ENCODE data around the gene RLN3.
A peak's percentile ranks its signal among the peaks of the same experiment; 100 is the strongest.

RLN3 gene

DNA sequence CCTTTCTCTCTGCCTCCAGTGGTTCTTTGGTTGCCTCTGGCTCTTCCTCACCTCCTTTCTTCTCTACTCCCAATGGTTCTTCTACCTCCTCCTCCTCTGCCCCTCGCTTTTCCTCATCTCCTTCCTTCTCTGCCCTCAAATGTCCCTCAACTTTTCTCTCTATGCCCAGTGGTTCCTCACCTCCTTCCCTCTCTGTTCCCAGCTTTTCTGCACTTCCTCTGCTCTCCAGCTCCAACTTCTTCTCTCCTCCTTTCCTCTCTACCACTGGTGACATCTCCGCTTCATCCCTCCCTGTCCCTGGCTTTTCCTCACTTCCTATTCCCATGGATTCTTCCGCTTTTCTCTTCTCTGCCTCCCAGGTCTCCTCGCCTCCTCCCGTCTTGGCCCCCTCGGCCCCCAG, 26.2 kb downstream of the RLN3 start:
- no peak for DNase-seq (ENCODE audit: low read depth, low spot score)

- DNase-seq (ENCODE audit: low read depth, low spot score), result no peak
Observed at GRCh38 chr19:14054721-14055120, 26.8 kb downstream of the RLN3 start.

GRCh38 chr19:14055396-14055795, 27.4 kb downstream of the RLN3 start:
- no peak for DNase-seq (ENCODE audit: low read depth, low spot score)

- DNase-seq (ENCODE audit: low read depth, low spot score), result no peak
Observed at GRCh38 chr19:14056069-14056666, 28.2 kb downstream of the RLN3 start.

DNA sequence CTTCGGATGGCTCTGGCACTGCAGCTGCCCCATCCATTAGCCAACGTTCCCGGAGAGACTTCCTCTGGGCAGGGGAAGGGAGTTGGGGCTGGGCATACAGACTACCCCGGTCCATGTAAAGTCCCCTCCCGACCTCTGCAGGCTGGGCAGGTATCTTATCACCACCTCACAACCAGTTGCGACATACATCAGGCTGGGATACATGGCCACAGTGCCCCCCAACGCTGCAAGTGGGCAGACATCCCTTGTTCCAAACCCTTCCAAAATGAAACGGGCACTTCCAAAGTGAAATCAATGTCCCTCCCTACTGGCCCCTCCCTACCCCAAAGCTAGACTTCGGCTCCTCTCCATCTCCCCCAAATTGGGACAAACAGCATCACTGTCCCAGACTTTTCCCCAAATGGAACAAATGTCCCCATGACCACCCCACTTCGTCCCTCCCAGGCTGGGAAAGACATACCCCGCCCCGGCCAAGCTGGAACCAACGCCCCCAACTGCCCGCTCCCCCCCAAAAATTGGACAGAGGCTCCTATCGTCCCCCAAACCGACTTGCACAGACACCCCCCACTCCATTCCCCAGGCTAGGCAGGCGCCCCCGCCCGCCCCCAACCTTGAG, 28.9 kb downstream of the RLN3 start:
- DNase-seq (ENCODE audit: low read depth, low spot score), result no peak

DNA sequence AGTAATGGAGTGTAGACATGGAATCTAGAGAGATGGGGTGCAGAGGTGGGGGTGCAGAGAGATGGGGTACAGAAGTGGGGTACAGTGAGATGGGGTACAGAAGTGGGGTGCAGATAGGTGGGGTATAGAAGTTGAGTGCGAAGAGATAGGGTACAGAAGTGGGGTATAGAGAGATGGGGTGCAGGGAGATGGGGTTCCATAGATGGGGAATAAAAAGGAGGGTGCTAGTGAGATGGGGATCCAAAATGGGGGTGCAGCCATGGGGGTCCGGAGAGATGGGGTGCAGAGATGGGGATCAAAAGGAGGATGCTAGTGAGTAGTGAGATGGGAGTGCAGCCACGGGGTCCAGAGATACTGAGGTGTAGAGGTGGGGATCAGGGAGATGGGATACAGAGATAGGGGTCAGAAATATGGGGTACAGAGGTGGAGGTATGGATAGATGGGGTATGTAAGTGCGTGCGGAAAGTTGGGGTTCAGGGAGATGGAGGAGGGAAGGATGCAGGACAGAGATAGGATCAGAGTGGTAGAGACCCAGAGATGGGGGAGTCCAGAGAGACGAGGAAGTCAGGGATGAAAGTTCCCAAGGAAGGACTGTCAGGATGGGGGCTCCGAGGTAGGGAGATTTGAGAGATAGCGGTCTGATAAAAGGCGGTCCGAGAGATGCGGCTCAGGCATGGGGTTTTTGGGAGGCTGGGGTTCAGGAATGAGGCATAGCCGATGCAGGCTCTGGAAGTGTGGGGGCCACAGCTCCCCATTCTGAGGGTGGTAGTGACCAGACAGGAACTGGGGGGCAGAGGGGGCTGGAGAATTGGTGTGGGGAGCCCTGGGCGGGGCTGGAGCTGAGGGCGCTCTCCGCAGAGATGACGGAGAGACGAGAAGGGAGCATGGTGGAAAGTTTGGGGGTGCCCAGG, 30.5 kb downstream of the RLN3 start:
- DNase-seq (ENCODE audit: low read depth, low spot score), result no peak

DNA sequence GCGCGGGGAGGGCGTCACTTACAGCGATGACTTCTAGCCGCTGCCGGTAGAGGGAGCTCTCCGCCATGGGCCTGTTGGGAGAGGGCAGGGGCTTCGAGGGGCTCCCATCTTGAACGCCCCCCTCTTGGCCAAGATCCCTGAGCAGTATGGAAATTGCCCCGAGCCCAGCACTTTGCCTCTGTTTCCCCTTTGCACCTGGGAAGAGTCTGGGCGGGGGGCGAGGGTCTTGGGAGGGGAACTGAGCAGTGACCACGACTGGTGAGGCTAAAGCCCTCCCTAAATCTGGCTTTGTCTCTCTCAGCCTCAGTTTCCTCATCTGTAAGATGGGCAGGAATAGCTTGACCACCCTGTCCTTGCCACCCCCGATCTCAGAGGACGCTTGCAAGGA, 31.1 kb downstream of the RLN3 start:
- DNase-seq (ENCODE audit: low read depth, low spot score), result no peak

- no peak for DNase-seq (ENCODE audit: low read depth, low spot score)
Observed at GRCh38 chr19:14059652-14060155, 31.8 kb downstream of the RLN3 start.

- no peak for DNase-seq (ENCODE audit: low read depth, low spot score)
Observed at GRCh38 chr19:14061081-14061749, 33.3 kb downstream of the RLN3 start.

GRCh38 chr19:14061751-14062557, 34.0 kb downstream of the RLN3 start, which contains the start of gene PALM3:
Gene PALM3 (minus strand): TSS chr19:14062076. CDS start chr19:14061980, 96 bp downstream.
- DNase-seq (ENCODE audit: low read depth, low spot score), result no peak

DNA sequence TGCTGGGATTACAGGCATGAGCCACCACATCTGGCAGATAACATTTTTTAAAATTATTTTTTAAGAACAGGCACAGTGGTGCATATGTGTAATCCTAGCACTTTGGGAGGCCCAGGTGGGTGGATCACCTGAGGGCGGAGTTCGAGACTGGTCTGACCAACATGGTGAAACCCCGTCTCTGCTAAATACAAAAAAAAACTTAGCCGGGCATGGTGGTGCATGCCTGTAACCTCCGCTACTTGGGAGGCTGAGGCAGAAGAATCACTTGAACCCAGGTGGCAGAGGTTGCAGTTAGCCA, 34.6 kb downstream of the RLN3 start:
- DNase-seq (ENCODE audit: low read depth, low spot score), result no peak

- DNase-seq (ENCODE audit: low read depth, low spot score), result no peak
Observed at GRCh38 chr19:14063105-14063504, 35.2 kb downstream of the RLN3 start.

- no peak for DNase-seq (ENCODE audit: low read depth, low spot score)
Observed at GRCh38 chr19:14066134-14066533, 38.2 kb downstream of the RLN3 start.

DNA sequence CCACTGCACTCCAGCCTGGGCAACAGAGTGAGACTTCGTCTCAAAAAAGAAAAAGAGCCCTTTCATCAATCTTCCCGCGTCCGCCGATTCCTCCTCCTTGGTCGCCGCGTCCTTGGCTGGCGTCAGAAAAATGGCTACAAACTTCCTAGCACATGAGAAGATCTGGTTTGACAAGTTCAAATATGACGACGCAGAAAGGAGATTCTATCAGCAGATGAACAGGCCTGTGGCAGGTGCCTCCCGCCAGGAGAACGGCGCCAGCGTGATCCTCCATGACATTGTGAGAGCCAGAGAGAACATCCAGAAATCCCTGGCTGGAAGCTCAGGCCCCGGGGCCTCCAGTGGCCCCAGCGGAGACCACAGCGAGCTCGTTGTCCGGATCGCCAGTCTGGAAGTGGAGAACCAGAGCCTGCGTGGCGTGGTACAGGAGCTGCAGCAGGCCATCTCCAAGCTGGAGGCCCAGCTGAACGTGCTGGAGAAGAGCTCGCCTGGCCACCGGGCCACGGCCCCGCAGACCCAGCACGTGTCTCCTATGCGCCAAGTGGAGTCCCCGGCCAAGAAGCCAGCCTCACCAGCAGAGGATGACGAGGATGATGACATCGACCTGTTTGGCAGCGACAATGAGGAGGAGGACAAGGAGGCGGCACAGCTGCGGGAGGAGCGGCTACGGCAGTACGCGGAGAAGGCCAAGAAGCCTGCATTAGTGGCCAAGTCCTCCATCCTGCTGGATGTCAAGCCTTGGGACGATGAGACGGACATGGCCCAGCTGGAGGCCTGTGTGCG, 42.5 kb downstream of the RLN3 start:
- no peak for DNase-seq (ENCODE audit: low read depth, low spot score)

GRCh38 chr19:14072535-14073260, 44.8 kb downstream of the RLN3 start, which contains the start of gene MISP3:
Gene MISP3 (plus strand): TSS chr19:14072786. CDS start chr19:14073310, 524 bp downstream.
- no peak for DNase-seq (ENCODE audit: low read depth, low spot score)

- peak; percentile 36 for DNase-seq (ENCODE audit: low read depth, low spot score)
Observed at GRCh38 chr19:14073261-14073924, 45.4 kb downstream of the RLN3 start.

GRCh38 chr19:14073925-14074838, 46.2 kb downstream of the RLN3 start:
- DNase-seq (ENCODE audit: low read depth, low spot score), result no peak

DNA sequence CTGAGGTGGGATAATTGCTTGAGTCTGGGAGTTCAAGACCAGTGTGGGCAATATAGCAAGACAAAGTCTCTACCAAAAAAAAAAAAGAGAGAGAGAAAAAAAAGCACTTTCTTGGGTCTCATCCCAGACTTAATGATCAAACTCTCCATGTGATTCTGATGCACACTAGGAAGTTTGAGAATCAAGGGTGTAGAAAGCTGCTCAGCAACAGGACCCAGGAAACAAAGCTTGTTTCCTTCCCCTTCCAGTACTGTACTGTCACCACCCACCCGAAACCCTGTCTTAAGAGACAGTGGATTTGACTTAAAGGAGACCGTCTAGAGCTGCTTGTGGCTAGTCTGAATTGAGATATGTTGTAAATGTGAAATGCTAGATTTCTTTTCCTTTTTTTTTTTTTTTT, 50.5 kb downstream of the RLN3 start:
- no peak for DNase-seq (ENCODE audit: low read depth, low spot score)

All from smooth muscle cell of the brain vasculature (primary cell).